ENCODE data around the gene TMEM8B. TPM values are rescaled to one million over a fixed set of nuclear protein-coding genes. Genes with fewer than 3 reads are reported as not detected.

TMEM8B gene
- total and polyA plus RNA-seq, 2 donors (not counting 1 experiment from before 2014, with no cell fraction given) = 12.2 to 14.5 TPM

DNA sequence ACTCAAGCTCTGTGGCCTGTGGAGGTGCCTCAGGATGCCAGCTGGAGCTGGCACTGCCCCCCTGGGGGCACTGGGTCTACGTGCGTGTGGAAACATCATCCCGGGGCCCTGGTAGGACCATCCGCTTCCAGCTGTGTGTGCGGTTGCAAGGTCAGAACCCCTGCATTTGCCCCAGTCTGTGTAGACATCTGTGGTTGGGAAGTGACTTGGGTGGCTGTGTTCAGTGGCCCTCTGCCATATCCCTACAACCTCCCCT is 12.5 kb downstream of the TMEM8B start:
- CTCF ChIA-PET = interaction anchor here (0.7 to 1.4 kb wide), 4 partner anchors 15 to 172 kb away, joined by 3 to 10 read pairs (median 4); no protein-coding TSS in a partner anchor
- no peak for DNase-seq

DNA sequence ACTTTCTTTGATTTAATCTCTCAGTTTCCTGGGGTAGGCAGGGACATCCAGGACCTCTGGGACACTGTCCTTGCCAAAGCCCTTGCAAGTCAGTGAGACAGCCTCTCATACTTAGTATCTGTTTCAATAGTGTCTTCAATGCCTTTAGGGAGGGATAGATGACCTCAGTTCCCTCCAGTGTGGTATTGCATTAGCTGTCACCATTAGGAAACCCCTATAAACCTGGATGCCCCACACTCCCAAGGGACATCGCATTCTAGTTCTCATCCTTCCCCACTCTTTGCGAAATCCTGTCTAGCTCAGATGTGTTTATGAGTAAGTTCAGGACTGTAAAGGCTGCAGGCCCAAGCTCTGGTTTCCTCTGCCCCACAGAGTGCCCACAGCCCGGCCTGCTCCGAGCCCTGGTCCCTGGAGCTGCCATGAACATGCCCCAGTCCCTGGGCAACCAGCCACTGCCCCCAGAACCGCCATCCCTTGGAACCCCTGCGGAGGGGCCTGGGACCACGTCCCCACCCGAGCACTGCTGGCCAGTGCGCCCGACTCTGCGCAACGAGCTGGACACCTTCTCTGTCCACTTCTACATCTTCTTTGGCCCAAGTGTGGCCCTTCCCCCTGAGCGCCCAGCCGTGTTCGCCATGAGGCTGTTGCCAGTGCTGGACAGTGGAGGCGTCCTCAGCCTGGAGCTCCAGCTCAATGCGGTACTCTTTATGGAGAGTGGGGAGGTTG is 13.2 kb downstream of the TMEM8B start:
- Histone ChIP-seq H2AFZ (ENCODE audit: insufficient read depth, low read depth, low read length, poor library complexity, severe bottlenecking) (no peak overlapping the region), H3K4me2 (replicated peaks; ENCODE audit: low read depth, low read length, poor library complexity, severe bottlenecking) (peak overlapping the region; percentile 35), H3K4me1 (ENCODE audit: control insufficient read depth in 2 of 2, insufficient read depth in 2 of 2, low read length in 2 of 2) (peaks cover 57 to 65% of the 10 kb centered on the region in 2 donors), H3K4me3 (ENCODE audit: control extremely low read depth in 1 of 5, extremely low read depth in 1 of 5, insufficient read depth in 1 of 5, low read depth in 2 of 5, low read length in 4 of 5) (no peak overlapping the region), H3K36me3 (replicated peaks in 1 of 2; ENCODE audit: control extremely low read depth in 1 of 2, control insufficient read depth in 1 of 2, extremely low read depth in 1 of 2, insufficient read depth in 2 of 2, low read length in 1 of 2) (no peaks in the 10 kb centered on the region), H3K27me3 (replicated peaks in 1 of 4; ENCODE audit: control extremely low read depth in 1 of 4, control insufficient read depth in 3 of 4, insufficient read depth in 4 of 4, low read length in 3 of 4) (no peaks in the 10 kb centered on the region), H3K27ac (ENCODE audit: low read length in 2 of 2) (no peak overlapping the region), H3K9me3 (ENCODE audit: control extremely low read depth in 1 of 3, control insufficient read depth in 2 of 3, insufficient read depth in 1 of 3, low read length in 2 of 3) (no peaks in the 10 kb centered on the region), H3K9ac (ENCODE audit: low read length) (no peak overlapping the region), H4K20me1 (ENCODE audit: control insufficient read depth, insufficient read depth, low read length, poor library complexity, severe bottlenecking) (no peaks in the 10 kb centered on the region), H3K79me2 (ENCODE audit: control insufficient read depth, insufficient read depth, low read length) (peaks cover 3% of the 10 kb centered on the region)
- Mint-ChIP-seq H3K9me3 (ENCODE audit: insufficient read depth) (no peaks in the 10 kb centered on the region), H3K4me3 (no peak overlapping the region), H3K4me1 (peaks cover 59% of the 10 kb centered on the region), H3K27me3 (no peaks in the 10 kb centered on the region), H3K27ac (no peak overlapping the region)
- intact Hi-C loops (cut with micrococcal nuclease) = no loop called here
- 96% methylated on average over 14 of the region's 17 CpGs for WGBS (ENCODE audit: insufficient coverage)
- ATAC-seq (ENCODE audit: low read depth) = no peak
- POLR2A ChIA-PET = no interaction called here
- CTCF ChIA-PET = interaction anchor here (0.7 to 1.4 kb wide), 3 partner anchors 15 to 173 kb away, joined by 3 to 10 read pairs (median 6); no protein-coding TSS in a partner anchor
- DNase-seq = no peak
- TF ChIP-seq EZH2 (IDR thresholded peaks at IDR 0.05; ENCODE audit: borderline replicate concordance, insufficient read depth, low read depth, low read length, poor library complexity, severe bottlenecking) = no peak
- TF ChIP-seq, protein P1, sequence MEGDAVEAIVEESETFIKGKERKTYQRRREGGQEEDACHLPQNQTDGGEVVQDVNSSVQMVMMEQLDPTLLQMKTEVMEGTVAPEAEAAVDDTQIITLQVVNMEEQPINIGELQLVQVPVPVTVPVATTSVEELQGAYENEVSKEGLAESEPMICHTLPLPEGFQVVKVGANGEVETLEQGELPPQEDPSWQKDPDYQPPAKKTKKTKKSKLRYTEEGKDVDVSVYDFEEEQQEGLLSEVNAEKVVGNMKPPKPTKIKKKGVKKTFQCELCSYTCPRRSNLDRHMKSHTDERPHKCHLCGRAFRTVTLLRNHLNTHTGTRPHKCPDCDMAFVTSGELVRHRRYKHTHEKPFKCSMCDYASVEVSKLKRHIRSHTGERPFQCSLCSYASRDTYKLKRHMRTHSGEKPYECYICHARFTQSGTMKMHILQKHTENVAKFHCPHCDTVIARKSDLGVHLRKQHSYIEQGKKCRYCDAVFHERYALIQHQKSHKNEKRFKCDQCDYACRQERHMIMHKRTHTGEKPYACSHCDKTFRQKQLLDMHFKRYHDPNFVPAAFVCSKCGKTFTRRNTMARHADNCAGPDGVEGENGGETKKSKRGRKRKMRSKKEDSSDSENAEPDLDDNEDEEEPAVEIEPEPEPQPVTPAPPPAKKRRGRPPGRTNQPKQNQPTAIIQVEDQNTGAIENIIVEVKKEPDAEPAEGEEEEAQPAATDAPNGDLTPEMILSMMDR (IDR thresholded peaks at IDR 0.05) = no peak

More for the DNA sequence above, 12.5 kb downstream of the TMEM8B start:
- no peak for ATAC-seq (ENCODE audit: low read depth)
- Histone ChIP-seq H3K4me2 (replicated peaks; ENCODE audit: low read depth, low read length, poor library complexity, severe bottlenecking) (no peak overlapping the region), H3K9me3 (ENCODE audit: control extremely low read depth in 1 of 3, control insufficient read depth in 2 of 3, insufficient read depth in 1 of 3, low read length in 2 of 3) (no peaks in the 10 kb centered on the region), H4K20me1 (ENCODE audit: control insufficient read depth, insufficient read depth, low read length, poor library complexity, severe bottlenecking) (no peaks in the 10 kb centered on the region), H3K36me3 (replicated peaks in 1 of 2; ENCODE audit: control extremely low read depth in 1 of 2, control insufficient read depth in 1 of 2, extremely low read depth in 1 of 2, insufficient read depth in 2 of 2, low read length in 1 of 2) (no peaks in the 10 kb centered on the region), H2AFZ (ENCODE audit: insufficient read depth, low read depth, low read length, poor library complexity, severe bottlenecking) (no peak overlapping the region), H3K9ac (ENCODE audit: low read length) (no peak overlapping the region), H3K27ac (ENCODE audit: low read length in 2 of 2) (no peak overlapping the region), H3K4me1 (ENCODE audit: control insufficient read depth in 2 of 2, insufficient read depth in 2 of 2, low read length in 2 of 2) (peaks cover 51 to 59% of the 10 kb centered on the region in 2 donors), H3K79me2 (ENCODE audit: control insufficient read depth, insufficient read depth, low read length) (peaks cover 3% of the 10 kb centered on the region), H3K4me3 (ENCODE audit: control extremely low read depth in 1 of 5, extremely low read depth in 1 of 5, insufficient read depth in 1 of 5, low read depth in 2 of 5, low read length in 4 of 5) (no peak overlapping the region), H3K27me3 (replicated peaks in 1 of 4; ENCODE audit: control extremely low read depth in 1 of 4, control insufficient read depth in 3 of 4, insufficient read depth in 4 of 4, low read length in 3 of 4) (no peaks in the 10 kb centered on the region)
- H3K4me3 Mint-ChIP-seq = no peak overlapping the region
- H3K27ac Mint-ChIP-seq = no peak overlapping the region
- TF ChIP-seq EZH2 (IDR thresholded peaks at IDR 0.05; ENCODE audit: borderline replicate concordance, insufficient read depth, low read depth, low read length, poor library complexity, severe bottlenecking) = no peak
- TF ChIP-seq, protein P1 (IDR thresholded peaks at IDR 0.05) = no peak
- no peaks in the 10 kb centered on the region for H3K27me3 Mint-ChIP-seq
- intact Hi-C loops (cut with micrococcal nuclease) = no loop called here
- H3K4me1 Mint-ChIP-seq = peaks cover 53% of the 10 kb centered on the region
- H3K9me3 Mint-ChIP-seq (ENCODE audit: insufficient read depth) = no peaks in the 10 kb centered on the region
- POLR2A ChIA-PET = no interaction called here
- 100% methylated on average over 2 of the region's 5 CpGs for WGBS (ENCODE audit: insufficient coverage)
